Epithelial cell of proximal tubule (primary cell): ENCODE results near the gene AQP12A. TPM values are rescaled to one million over a fixed set of nuclear protein-coding genes. Genes with fewer than 3 reads are reported as not detected.

ENCODE experiments used
- DNase-seq: peaks from one replicate; pipeline ENCODE4 v3.0.0-alpha.2; 2011; ENCODE audit warnings: low read depth
- H3K4me3 ChIP-seq: 2 replicates; pipeline ENCODE4 v1.5.1; 2011; ENCODE audit warnings: low read depth, mild to moderate bottlenecking, low read length
- total RNA-seq: library from RNA; depleted of rRNA; stranded (reverse); fragments of >200 nt; gene quantifications from 2 replicates; pipeline ENCODE4 v1.2.3, GENCODE V29; 2015
- TF ChIP-seq, protein P1 (sequence below): conservative IDR thresholded peaks from 2 replicates; pipeline ENCODE4 v1.5.1; 2012; ENCODE audit warnings: low read depth, mild to moderate bottlenecking, low read length

The AQP12A gene
- total RNA-seq, 1 donor from 2014 or later = not detected

DNA sequence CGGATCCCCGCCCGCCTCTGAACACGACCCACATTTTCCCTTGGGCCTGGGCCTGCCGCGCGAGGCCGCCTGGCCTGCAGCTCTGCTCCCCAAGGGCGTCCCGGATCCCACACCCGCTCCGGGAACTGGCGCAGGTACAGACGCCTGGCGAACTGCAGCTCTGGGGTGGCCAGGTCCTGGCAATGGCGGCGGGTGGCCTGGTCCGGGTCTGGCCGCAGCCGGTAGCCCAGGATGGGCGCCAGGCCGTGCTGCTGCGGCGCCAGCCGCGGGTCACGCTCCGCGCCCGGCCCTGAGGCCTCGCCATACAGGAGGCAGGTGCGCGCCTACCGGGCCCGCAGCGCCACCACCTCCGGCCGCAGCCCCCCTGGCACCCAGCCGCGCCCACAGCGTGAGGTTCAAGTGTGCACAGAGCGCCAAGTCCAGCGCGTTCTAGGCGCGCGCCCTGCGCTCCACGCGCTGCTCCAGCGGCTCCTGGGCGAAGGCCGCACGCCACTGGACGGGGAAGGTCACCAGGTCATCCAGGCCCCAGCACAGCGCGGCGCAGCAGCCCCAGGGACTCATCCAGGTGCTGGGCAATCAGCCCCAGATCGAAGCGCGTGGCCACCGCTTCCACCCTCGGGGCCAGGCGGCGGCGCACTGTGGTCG lies 9.5 kb downstream of the AQP12A start:
- DNase-seq = no peak
- TF ChIP-seq, protein P1, sequence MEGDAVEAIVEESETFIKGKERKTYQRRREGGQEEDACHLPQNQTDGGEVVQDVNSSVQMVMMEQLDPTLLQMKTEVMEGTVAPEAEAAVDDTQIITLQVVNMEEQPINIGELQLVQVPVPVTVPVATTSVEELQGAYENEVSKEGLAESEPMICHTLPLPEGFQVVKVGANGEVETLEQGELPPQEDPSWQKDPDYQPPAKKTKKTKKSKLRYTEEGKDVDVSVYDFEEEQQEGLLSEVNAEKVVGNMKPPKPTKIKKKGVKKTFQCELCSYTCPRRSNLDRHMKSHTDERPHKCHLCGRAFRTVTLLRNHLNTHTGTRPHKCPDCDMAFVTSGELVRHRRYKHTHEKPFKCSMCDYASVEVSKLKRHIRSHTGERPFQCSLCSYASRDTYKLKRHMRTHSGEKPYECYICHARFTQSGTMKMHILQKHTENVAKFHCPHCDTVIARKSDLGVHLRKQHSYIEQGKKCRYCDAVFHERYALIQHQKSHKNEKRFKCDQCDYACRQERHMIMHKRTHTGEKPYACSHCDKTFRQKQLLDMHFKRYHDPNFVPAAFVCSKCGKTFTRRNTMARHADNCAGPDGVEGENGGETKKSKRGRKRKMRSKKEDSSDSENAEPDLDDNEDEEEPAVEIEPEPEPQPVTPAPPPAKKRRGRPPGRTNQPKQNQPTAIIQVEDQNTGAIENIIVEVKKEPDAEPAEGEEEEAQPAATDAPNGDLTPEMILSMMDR = no peak
- H3K4me3 ChIP-seq = no peak overlapping the region

DNA sequence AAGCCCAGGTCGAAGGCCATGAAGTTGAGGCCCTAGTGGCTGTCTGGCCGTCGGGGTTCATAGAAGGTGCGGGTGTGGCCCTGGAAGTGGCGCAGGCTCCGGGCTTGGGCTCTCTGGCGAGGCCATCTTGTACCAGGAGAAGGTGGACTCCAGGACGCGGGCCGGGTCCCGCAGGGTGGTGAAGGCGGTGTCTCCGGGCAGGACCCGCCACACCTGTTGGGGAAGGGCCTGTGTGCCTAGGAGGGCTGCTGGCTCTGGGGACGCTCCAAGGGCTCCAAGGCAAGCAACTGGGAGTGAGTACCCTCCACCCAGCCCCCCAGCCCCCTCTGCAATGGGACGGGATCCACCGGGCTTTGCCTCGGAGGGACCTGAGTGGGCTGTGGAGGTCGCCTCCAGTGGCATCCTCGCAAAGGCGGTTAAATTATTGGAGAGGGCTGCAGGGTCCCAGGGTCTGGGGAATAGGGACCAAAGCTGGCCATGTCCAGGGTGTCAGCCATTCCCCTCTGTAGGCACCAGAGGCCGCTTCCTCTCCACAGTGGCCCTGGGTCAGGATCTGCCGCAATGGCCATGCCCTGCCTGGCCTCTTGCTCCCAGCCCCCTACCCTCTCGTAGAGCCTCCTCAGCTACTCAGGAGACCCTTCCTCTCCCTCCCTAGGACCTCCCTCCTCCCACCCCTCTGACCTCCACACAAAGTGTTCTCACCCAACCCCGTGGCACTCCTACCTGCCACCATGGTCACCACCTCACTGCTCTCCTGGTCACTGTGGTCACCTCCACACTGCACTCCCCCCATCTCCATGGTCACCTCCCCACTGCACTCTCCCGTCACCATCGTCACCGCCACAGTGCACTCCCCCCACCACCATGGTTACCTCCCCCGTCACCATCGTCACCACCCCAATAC lies 10.3 kb downstream of the AQP12A start:
- TF ChIP-seq, protein P1 = no peak
- DNase-seq = no peak
- no peak overlapping the region for H3K4me3 ChIP-seq

DNA sequence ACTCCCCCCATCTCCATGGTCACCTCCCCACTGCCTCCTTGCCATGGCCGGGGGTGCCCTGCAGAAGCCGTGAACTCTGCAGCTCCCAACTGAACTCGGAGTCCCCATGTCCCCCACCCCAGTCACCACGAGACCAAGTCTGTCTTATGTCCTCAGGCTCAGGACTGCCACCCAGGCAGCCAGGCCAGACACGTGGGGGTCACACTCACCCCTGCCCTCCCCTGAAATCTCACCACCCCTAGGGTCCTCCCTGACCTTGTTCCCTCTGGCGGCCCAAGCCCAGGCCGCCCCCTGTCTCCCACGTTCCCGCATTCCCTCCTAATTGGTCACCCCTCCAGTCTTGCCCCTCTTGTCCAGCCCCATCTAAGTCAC lies 11.0 kb downstream of the AQP12A start:
- TF ChIP-seq, protein P1 = no peak
- no peak overlapping the region for H3K4me3 ChIP-seq
- no peak for DNase-seq

DNA sequence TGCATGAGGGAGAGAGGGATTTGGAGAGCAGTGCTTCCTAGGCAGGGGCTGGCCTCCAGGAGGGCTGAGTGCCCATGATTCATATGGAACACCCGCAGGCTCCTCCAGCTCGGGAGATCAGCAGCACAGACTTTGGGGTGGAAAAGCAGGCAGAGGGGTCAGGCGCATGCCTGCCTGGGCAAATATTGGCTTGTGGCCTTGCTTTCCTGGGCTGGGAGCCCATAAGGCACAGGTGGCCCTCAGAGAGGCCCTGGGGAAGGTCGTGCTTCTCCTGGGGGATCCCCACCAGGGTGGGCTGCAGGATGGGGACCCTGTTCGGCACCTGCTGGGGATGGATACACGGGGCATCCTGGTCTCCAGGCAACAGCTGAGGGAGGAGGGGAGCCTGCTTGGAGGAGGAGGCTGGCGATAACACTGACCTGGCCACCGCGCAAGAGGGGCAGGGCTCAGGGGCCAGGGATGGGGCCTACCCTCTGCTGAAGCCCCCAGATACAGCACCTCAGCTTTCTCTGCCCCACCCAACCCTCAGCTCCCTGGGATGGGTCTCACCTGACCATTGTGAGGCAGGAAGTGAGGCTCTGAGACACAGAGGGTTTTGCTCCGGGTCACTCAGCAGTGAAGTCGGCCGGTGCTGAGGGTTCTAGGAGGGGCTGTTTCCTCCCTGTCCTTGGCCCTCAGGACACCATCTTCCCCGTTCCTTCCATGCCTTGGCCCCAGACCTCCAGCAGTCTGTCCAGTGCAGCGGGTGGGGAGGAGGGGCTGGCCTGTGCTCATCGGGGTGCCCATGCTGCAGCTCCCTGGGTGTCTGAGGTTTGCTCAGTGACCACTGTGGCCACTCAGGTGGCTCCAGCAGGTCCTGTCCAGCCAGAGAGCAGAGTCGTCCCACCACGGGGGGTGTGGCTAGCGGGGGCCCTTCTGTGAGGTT lies 12.0 kb downstream of the AQP12A start:
- H3K4me3 ChIP-seq = no peak overlapping the region
- no peak for DNase-seq
- TF ChIP-seq, protein P1 = no peak

DNA sequence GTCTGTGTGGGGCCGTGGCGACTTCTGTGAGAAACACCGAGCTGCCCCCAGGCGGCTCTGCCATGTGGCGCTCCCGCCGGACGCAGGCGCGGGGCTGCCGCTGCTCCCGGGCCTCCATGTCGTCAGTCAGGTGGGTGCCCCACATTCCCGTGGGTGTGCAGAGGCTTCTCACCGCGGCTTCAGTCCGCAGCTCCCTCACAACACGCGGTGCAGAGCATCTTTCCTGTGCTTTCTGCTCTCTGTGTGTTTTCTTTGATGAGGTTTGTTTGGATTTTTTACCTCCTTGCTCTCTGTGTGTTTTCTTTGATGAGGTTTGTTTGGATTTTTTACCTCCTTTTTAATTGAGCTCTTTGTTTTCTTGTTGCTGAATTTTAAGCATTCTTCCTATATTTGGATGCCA lies 13.0 kb downstream of the AQP12A start:
- DNase-seq = no peak
- TF ChIP-seq, protein P1 = no peak
- H3K4me3 ChIP-seq = no peak overlapping the region

DNA sequence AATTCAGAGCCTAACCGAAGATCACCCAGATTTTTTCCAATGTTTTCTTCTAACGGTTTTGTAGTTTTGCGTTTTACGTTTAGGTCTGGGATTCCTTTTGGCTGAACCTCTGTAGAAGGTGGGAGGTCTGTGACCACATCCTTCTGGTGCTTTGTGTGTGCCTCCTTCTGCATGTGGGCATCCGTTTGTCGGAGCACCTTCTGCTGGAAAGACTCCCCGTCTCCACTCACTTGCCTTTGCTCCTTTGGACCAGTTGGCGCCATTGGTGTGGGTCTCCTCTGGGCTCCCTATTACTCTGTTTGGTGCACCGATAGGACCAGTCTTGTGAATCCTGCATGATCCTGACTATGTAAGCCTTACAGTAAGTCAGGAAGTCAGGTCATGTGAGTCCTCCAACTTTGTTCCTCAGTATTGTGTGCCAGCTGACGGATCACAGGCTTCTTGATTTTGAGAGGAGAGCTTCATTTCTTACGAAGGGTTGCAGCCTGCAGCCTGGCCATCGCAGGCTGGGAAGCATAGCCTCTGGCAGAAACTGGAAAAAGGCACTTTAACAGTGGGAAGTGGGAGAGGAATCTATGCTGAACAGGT lies 13.6 kb downstream of the AQP12A start:
- DNase-seq = no peak
- TF ChIP-seq, protein P1 = no peak
- no peak overlapping the region for H3K4me3 ChIP-seq
